IMR-90 (cell line): ENCODE measurements around the gene ECE2. TPM values are rescaled to one million over a fixed set of nuclear protein-coding genes. Genes with fewer than 3 reads are reported as not detected.

ENCODE experiments used
- ATAC-seq: fragments of 200-7000 bp; cut with Tn5 transposase; 2 replicates; pipeline ENCODE4 v1.9.1; 2020; ENCODE audit warnings: low read depth, mild to moderate bottlenecking, moderate library complexity
- BruUV-seq: library from RNA; stranded (reverse); fragments of 400-500 nt; replicated peaks from 2 replicates; lab custom pipeline; 2021; lab: Mats Ljungman, UMichigan
- CTCF ChIA-PET: fragments of 300-600 bp; formaldehyde crosslinking; extraction: SDS; loops from one replicate; lab custom pipeline; 2021; ENCODE audit warnings: antibody characterized with exemption; lab: Yijun Ruan, JAX
- POLR2A ChIA-PET: fragments of 300-600 bp; sonication (Branson Sonifier 250); formaldehyde crosslinking; loops from one replicate; lab custom pipeline; 2022; ENCODE audit warnings: antibody characterized with exemption; ENCODE audit not compliant: unreplicated experiment; lab: Charles Lee
- DNase-seq: peaks from one replicate; pipeline ENCODE4 v3.0.0; 2013
- H2AFZ ChIP-seq: replicated peaks from 2 replicates; pipeline ENCODE3; 2013; ENCODE audit warnings: low read length, mild to moderate bottlenecking; ENCODE audit not compliant: poor library complexity
- H2AK5ac ChIP-seq: 2 replicates; pipeline ENCODE4 v1.6.1; 2013; ENCODE audit warnings: low read depth, low read length, inconsistent platforms
- H2AK9ac ChIP-seq: replicated peaks from 2 replicates; pipeline ENCODE3; 2013; ENCODE audit warnings: mild to moderate bottlenecking, low read depth, low read length, moderate library complexity; ENCODE audit not compliant: poor library complexity
- H2BK120ac ChIP-seq: 2 replicates; pipeline ENCODE4 v1.6.1; 2013; ENCODE audit warnings: low read depth, low read length, inconsistent platforms
- H2BK15ac ChIP-seq: 3 replicates; pipeline ENCODE4 v1.6.1; 2013; ENCODE audit warnings: low read depth, low read length, inconsistent platforms
- H2BK20ac ChIP-seq: 2 replicates; pipeline ENCODE4 v1.6.1; 2013; ENCODE audit warnings: low read depth, mild to moderate bottlenecking, inconsistent platforms, low read length, moderate library complexity
- H2BK5ac ChIP-seq: 2 replicates; pipeline ENCODE4 v1.6.1; 2013; ENCODE audit warnings: mild to moderate bottlenecking, low read depth, low read length, inconsistent platforms; ENCODE audit not compliant: poor library complexity, severe bottlenecking
- H3K14ac ChIP-seq: replicated peaks from 2 replicates; pipeline ENCODE4 v1.6.1; 2013; ENCODE audit warnings: low read depth, low read length, inconsistent platforms
- H3K18ac ChIP-seq: 2 replicates; pipeline ENCODE4 v1.6.1; 2013; ENCODE audit warnings: low read depth, low read length, control low read depth
- H3K23ac ChIP-seq: 2 replicates; pipeline ENCODE4 v1.6.1; 2013; ENCODE audit warnings: low read depth, low read length, inconsistent platforms
- H3K27ac ChIP-seq: 2 replicates; pipeline ENCODE4 v1.5.1; 2013; ENCODE audit warnings: mild to moderate bottlenecking, control low read depth, low read length; ENCODE audit not compliant: insufficient read depth
- H3K27me3 ChIP-seq: 2 replicates; pipeline ENCODE4 v1.6.1; 2013; ENCODE audit warnings: low read length; ENCODE audit not compliant: control insufficient read depth, insufficient read depth
- H3K36me3 ChIP-seq: 2 replicates; pipeline ENCODE4 v1.6.1; 2013; ENCODE audit warnings: low read length, mixed read lengths; ENCODE audit not compliant: control insufficient read depth, insufficient read depth
- H3K4ac ChIP-seq: 2 replicates; pipeline ENCODE4 v1.6.1; 2013; ENCODE audit warnings: low read depth, low read length, inconsistent platforms
- H3K4me1 ChIP-seq: 2 replicates; pipeline ENCODE4 v1.6.1; 2013; ENCODE audit warnings: low read length, mixed read lengths; ENCODE audit not compliant: control insufficient read depth, insufficient read depth
- H3K4me2 ChIP-seq: 2 replicates; pipeline ENCODE4 v1.6.1; 2013; ENCODE audit warnings: low read depth, mild to moderate bottlenecking, control low read depth, low read length, moderate library complexity
- H3K4me3 ChIP-seq: 2 replicates; pipeline ENCODE4 v1.5.1; 2013; ENCODE audit warnings: low read depth, mild to moderate bottlenecking, control low read depth, low read length, moderate library complexity; ENCODE audit not compliant: insufficient read depth
- H3K56ac ChIP-seq: 2 replicates; pipeline ENCODE4 v1.6.1; 2013; ENCODE audit warnings: low read length, inconsistent platforms; ENCODE audit not compliant: insufficient read depth; ENCODE audit errors: extremely low read depth
- H3K79me1 ChIP-seq, 2 experiments: 2 replicates each; pipeline ENCODE4 v1.6.1; 2013; ENCODE audit warnings: low read length in 2 of 2, inconsistent platforms in 1 of 2, low read depth in 1 of 2
- H3K9ac ChIP-seq: 2 replicates; pipeline ENCODE4 v1.6.1; 2013; ENCODE audit warnings: low read depth, low read length, control low read depth
- H3K9me1 ChIP-seq: 2 replicates; pipeline ENCODE4 v1.6.1; 2013; ENCODE audit warnings: low read length, inconsistent platforms; ENCODE audit not compliant: insufficient read depth
- H3K9me3 ChIP-seq: 2 replicates; pipeline ENCODE4 v1.6.1; 2013; ENCODE audit warnings: low read length; ENCODE audit not compliant: control insufficient read depth, insufficient read depth
- H4K20me1 ChIP-seq: 2 replicates; pipeline ENCODE4 v1.6.1; 2013; ENCODE audit warnings: low read length, inconsistent platforms; ENCODE audit not compliant: insufficient read depth
- H4K5ac ChIP-seq: 2 replicates; pipeline ENCODE4 v1.6.1; 2013; ENCODE audit warnings: mild to moderate bottlenecking, low read depth, low read length, control low read depth
- H4K8ac ChIP-seq, 2 experiments: 2 replicates each; pipeline ENCODE4 v1.6.1; 2013; ENCODE audit warnings: low read depth in 2 of 2, low read length in 2 of 2, control low read depth in 1 of 2, inconsistent platforms in 1 of 2
- H4K91ac ChIP-seq: 2 replicates; pipeline ENCODE4 v1.6.1; 2013; ENCODE audit warnings: low read depth, low read length, inconsistent platforms; ENCODE audit not compliant: insufficient read depth
- RAD21 ChIP-seq: IDR thresholded peaks from 2 replicates; pipeline ENCODE4 v1.6.1; 2012; ENCODE audit warnings: low read length, improper control_type of control experiment
- SMC3 ChIP-seq: fragments of 150-350 bp; IDR thresholded peaks from 2 replicates; pipeline ENCODE4 v1.6.1; 2016; ENCODE audit warnings: low read depth, mild to moderate bottlenecking, antibody characterized with exemption, low read length, moderate library complexity
- USF2 ChIP-seq: fragments of 150-350 bp; IDR thresholded peaks from 2 replicates; pipeline ENCODE4 v1.6.1; 2017; ENCODE audit warnings: mild to moderate bottlenecking, antibody characterized with exemption, low read length, low read depth
- WGBS, 2 experiments: methylation state at CpG; one replicate each; pipeline versions ENCODE4 v1.1.5 to v1.1.7; 2013; ENCODE audit warnings: missing lambda C conversion rate in 2 of 2; ENCODE audit not compliant: insufficient read length in 1 of 2; ENCODE audit errors: extremely low coverage in 2 of 2; 5-methylcytosine and 5-hydroxymethylcytosine counted together
- dilution Hi-C: fragments of 300-500 bp; cut with HindIII; formaldehyde crosslinking; loops from one replicate; pipeline ENCODE4 v1.14.3; 2018; ENCODE audit warnings: low sequenced_read_pairs; ENCODE audit not compliant: unreplicated experiment
- in situ Hi-C: fragments of 300-500 bp; cut with MboI; formaldehyde crosslinking; loops from 3 replicates; pipeline ENCODE4 v1.14.3; 2019; ENCODE audit warnings: low sequenced_read_pairs, inconsistent platforms, mixed read lengths
- intact Hi-C: fragments of 100-400 bp; cut with micrococcal nuclease; formaldehyde crosslinking; loops from 2 replicates; pipeline ENCODE4 v1.10.0; 2022
- polyA plus RNA-seq, 3 experiments: library from polyadenylated mRNA; depleted of rRNA; stranded (reverse); fragments of >200 nt; gene quantifications; 2 replicates each; pipeline ENCODE4 v1.2.3, GENCODE V29; 2012; ENCODE audit warnings: low replicate concordance in 1 of 3
- total RNA-seq: library from RNA; depleted of rRNA; stranded (reverse); fragments of >200 nt; gene quantifications from 2 replicates; pipeline ENCODE4 v1.2.3, GENCODE V29; 2012
- TF ChIP-seq, protein P1 (sequence below): conservative IDR thresholded peaks from 2 replicates; pipeline ENCODE4 v1.5.1; 2012; ENCODE audit warnings: mild to moderate bottlenecking, low read depth, low read length, improper control_type of control experiment

Gene ECE2
- total and polyA plus RNA-seq, 2 of the 4 experiments (the other 2 are of a cell fraction) = not detected

- Histone ChIP-seq H3K4me2 (no peak overlapping the region), H3K23ac (no peak overlapping the region), H2AFZ (peak overlapping the region; percentile 29), H2BK15ac (no peak overlapping the region), H3K27ac (no peak overlapping the region), H3K9me1 (no peaks in the 10 kb centered on the region), H3K36me3 (peaks cover 33% of the 10 kb centered on the region), H2AK9ac (peak overlapping the region; percentile 70), H4K91ac (no peak overlapping the region), H4K8ac (no peak overlapping the region), H3K4ac (no peak overlapping the region), H2BK20ac (no peak overlapping the region), H4K5ac (no peak overlapping the region), H3K27me3 (peaks cover 5% of the 10 kb centered on the region; the same call in 1 of the 2 replicates), H3K79me1 (peaks cover 0 to 10% of the 10 kb centered on the region in 2 experiments; a peak in 1 of 4 replicates), H3K4me3 (no peak overlapping the region), H2BK120ac (no peak overlapping the region), H2AK5ac (no peak overlapping the region), H3K9ac (no peak overlapping the region), H3K14ac (no peak overlapping the region), H4K20me1 (peaks cover 14% of the 10 kb centered on the region), H3K18ac (no peak overlapping the region), H3K4me1 (no peaks in the 10 kb centered on the region), H3K9me3 (no peaks in the 10 kb centered on the region), H3K56ac (no peak overlapping the region), H2BK5ac (no peak overlapping the region)
- ATAC-seq (peak; percentile 72), DNase-seq (peak; percentile 21)
- no TSS peak for BruUV-seq
- in situ Hi-C loops = no loop called here
- CTCF ChIA-PET = no interaction called here
- intact Hi-C loops = no loop called here
- peak; percentile 54 for TF ChIP-seq RAD21
- peak; percentile 44 for TF ChIP-seq SMC3
- no peak for TF ChIP-seq USF2
- TF ChIP-seq, protein P1, sequence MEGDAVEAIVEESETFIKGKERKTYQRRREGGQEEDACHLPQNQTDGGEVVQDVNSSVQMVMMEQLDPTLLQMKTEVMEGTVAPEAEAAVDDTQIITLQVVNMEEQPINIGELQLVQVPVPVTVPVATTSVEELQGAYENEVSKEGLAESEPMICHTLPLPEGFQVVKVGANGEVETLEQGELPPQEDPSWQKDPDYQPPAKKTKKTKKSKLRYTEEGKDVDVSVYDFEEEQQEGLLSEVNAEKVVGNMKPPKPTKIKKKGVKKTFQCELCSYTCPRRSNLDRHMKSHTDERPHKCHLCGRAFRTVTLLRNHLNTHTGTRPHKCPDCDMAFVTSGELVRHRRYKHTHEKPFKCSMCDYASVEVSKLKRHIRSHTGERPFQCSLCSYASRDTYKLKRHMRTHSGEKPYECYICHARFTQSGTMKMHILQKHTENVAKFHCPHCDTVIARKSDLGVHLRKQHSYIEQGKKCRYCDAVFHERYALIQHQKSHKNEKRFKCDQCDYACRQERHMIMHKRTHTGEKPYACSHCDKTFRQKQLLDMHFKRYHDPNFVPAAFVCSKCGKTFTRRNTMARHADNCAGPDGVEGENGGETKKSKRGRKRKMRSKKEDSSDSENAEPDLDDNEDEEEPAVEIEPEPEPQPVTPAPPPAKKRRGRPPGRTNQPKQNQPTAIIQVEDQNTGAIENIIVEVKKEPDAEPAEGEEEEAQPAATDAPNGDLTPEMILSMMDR = peak; percentile 38
- WGBS, 2 experiments = 22% methylated on average over 24 of the region's 46 CpGs; no CpG with 5 or more reads in 1 of the 2 experiments
- POLR2A ChIA-PET = no interaction called here
- dilution Hi-C loops = no loop called here
Measured at GRCh38 chr3:184241447-184242296, 34.1 kb upstream of the ECE2 start.
